SU-DHL-6 (cell line): Measurements from ENCODE around the gene CYTH1.

ENCODE experiments used
- H2AFZ ChIP-seq: fragments of 200-600 bp; sonication (generic); 2 replicates; pipeline ENCODE4 v1.6.1; 2014; ENCODE audit warnings: low read depth, mild to moderate bottlenecking, moderate library complexity, mixed read lengths, antibody characterized with exemption, low read length; ENCODE audit not compliant: severe bottlenecking
- H3F3A ChIP-seq: fragments of 200-600 bp; shearing (Covaris generic); 2 replicates; pipeline ENCODE4 v1.6.0; 2016; ENCODE audit warnings: antibody characterized with exemption, mild to moderate bottlenecking; ENCODE audit not compliant: insufficient read depth
- H3K27ac ChIP-seq: fragments of 200-600 bp; sonication (generic); 2 replicates; pipeline ENCODE4 v1.5.1; 2016; ENCODE audit warnings: low read depth, mild to moderate bottlenecking, low read length, moderate library complexity, mixed read lengths
- H3K27me3 ChIP-seq: fragments of 200-600 bp; sonication (generic), shearing (Covaris generic); 2 replicates; pipeline ENCODE4 v1.6.0; 2014; ENCODE audit warnings: mild to moderate bottlenecking, low read length
- H3K36me3 ChIP-seq: fragments of 200-600 bp; sonication (generic); 2 replicates; pipeline ENCODE4 v1.6.1; 2014; ENCODE audit warnings: mild to moderate bottlenecking, low read length, mixed read lengths
- H3K4me2 ChIP-seq: fragments of 300-600, 200-600 bp; shearing (Covaris generic), sonication (generic); 2 replicates; pipeline ENCODE4 v1.6.0; 2014; ENCODE audit warnings: low read length, low read depth, mild to moderate bottlenecking; ENCODE audit not compliant: poor library complexity, severe bottlenecking
- H3K4me3 ChIP-seq: fragments of 200-600 bp; sonication (generic); 2 replicates; pipeline ENCODE4 v1.5.1; 2014; ENCODE audit warnings: antibody characterized with exemption, low read length, mild to moderate bottlenecking, mixed read lengths; ENCODE audit not compliant: insufficient read depth, poor library complexity, severe bottlenecking
- H3K79me2 ChIP-seq: fragments of 200-600 bp; sonication (generic); 2 replicates; pipeline ENCODE4 v1.6.1; 2014; ENCODE audit warnings: mild to moderate bottlenecking, low read length, moderate library complexity; ENCODE audit not compliant: insufficient read depth
- H3K9ac ChIP-seq: fragments of 200-600 bp; sonication (generic); 2 replicates; pipeline ENCODE4 v1.7.0; 2014; ENCODE audit warnings: mild to moderate bottlenecking, low read length
- H3K9me2 ChIP-seq: fragments of 200-600 bp; sonication (generic); replicated peaks from 2 replicates; pipeline ENCODE4 v1.6.1; 2014; ENCODE audit warnings: low read length; ENCODE audit not compliant: insufficient read depth
- H3K9me3 ChIP-seq: fragments of 200-600 bp; sonication (generic); 2 replicates; pipeline ENCODE4 v1.6.1; 2014; ENCODE audit warnings: low read length, mixed read lengths; ENCODE audit not compliant: insufficient read depth
- H4K20me1 ChIP-seq: fragments of 200-600 bp; sonication (generic); 2 replicates; pipeline ENCODE4 v1.6.1; 2014; ENCODE audit warnings: low read depth, mild to moderate bottlenecking, antibody characterized with exemption, low read length, moderate library complexity, mixed read lengths
- EZH2phosphoT487 ChIP-seq: fragments of 200-600 bp; sonication (generic), shearing (Covaris generic); conservative IDR thresholded peaks from 2 replicates; pipeline ENCODE4 v1.6.1; 2018; ENCODE audit warnings: mild to moderate bottlenecking, antibody characterized with exemption, low read length, moderate library complexity, mixed read lengths
- TF ChIP-seq, protein P1 (sequence below): fragments of 200-600 bp; sonication (generic); IDR thresholded peaks from one replicate; pipeline ENCODE4 v1.5.1; 2017; ENCODE audit warnings: antibody characterized with exemption, mild to moderate bottlenecking, low read length, moderate library complexity; ENCODE audit not compliant: insufficient read depth, poor library complexity, severe bottlenecking

CYTH1 gene

DNA sequence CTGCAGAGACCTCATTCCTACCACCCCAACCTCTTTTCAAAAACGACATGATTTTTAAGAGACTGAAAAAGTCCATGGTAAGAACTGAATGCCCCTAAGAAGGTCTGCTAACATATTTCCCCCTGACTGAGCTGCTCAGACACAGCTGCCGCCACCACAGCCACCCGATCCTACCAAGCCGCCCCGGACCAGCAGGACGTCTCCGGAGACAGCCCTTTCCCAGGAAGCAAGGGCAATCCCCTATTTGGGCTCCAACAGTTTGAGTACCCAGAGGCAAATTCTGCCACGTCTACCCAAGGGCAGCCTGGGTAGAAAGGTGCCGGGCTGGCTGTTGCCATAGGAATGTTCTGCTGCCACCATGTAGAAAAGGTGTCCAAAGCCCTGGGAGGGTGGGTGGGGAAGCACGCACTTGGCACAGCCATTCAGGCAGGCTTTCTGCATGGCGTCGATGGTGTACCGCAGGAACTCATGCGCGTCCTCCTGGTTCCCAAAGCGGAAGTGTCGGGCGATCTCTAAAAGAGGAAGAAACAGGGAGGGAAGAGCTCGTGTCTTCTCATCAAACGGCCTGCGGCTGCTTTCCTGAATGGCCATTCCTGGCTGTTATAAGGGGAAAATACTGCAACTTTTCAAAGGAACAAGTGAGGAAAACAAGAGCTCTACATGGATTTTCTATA, 44.9 kb upstream of the CYTH1 start:
- peaks cover 27% of the 10 kb centered on the region; the same call in 1 of the 2 replicates for H3K79me2 ChIP-seq
- no peak overlapping the region for H3K9ac ChIP-seq

DNA sequence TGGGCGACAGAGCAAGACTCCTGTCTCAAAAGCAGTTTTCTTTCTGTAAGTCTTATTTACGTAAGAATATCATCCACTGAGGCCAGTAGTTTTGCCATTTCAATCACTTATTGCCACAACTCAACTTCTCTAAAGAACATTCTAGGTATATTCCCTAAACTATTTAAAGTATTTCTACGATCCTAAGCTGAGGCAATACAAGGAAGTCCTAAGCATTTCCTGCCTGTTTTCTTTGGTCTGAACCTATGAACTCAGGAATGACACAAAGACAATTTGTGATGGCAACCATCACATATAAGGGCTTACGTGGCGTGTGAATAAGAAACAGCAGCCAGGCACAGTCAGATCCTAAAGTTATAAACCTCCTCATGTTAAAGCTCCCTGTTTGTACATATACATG, 44.3 kb upstream of the CYTH1 start:
- Histone ChIP-seq H3K9me2 (no peaks in the 10 kb centered on the region), H4K20me1 (no peaks in the 10 kb centered on the region), H3K79me2 (peaks cover 22% of the 10 kb centered on the region; the same call in 1 of the 2 replicates), H3F3A (no peaks in the 10 kb centered on the region), H3K27me3 (no peaks in the 10 kb centered on the region), H3K36me3 (peaks cover 15% of the 10 kb centered on the region; the same call in 1 of the 2 replicates), H3K4me2 (no peak overlapping the region), H2AFZ (no peak overlapping the region), H3K9me3 (no peaks in the 10 kb centered on the region), H3K4me3 (no peak overlapping the region), H3K27ac (no peak overlapping the region), H3K9ac (no peak overlapping the region)
- TF ChIP-seq, protein P1, sequence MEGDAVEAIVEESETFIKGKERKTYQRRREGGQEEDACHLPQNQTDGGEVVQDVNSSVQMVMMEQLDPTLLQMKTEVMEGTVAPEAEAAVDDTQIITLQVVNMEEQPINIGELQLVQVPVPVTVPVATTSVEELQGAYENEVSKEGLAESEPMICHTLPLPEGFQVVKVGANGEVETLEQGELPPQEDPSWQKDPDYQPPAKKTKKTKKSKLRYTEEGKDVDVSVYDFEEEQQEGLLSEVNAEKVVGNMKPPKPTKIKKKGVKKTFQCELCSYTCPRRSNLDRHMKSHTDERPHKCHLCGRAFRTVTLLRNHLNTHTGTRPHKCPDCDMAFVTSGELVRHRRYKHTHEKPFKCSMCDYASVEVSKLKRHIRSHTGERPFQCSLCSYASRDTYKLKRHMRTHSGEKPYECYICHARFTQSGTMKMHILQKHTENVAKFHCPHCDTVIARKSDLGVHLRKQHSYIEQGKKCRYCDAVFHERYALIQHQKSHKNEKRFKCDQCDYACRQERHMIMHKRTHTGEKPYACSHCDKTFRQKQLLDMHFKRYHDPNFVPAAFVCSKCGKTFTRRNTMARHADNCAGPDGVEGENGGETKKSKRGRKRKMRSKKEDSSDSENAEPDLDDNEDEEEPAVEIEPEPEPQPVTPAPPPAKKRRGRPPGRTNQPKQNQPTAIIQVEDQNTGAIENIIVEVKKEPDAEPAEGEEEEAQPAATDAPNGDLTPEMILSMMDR: no peak
- no peak for TF ChIP-seq EZH2phosphoT487

More for the DNA sequence above, 44.9 kb upstream of the CYTH1 start:
- no peak overlapping the region for H2AFZ ChIP-seq
- H3K9me2 ChIP-seq: no peaks in the 10 kb centered on the region
- H4K20me1 ChIP-seq: no peaks in the 10 kb centered on the region
- H3K27me3 ChIP-seq: no peaks in the 10 kb centered on the region
- H3K4me3 ChIP-seq: no peak overlapping the region
- H3K9me3 ChIP-seq: no peaks in the 10 kb centered on the region
- TF ChIP-seq, protein P1: no peak
- TF ChIP-seq EZH2phosphoT487: no peak
- peaks cover 16% of the 10 kb centered on the region; the same call in 1 of the 2 replicates for H3K36me3 ChIP-seq
- H3K4me2 ChIP-seq: no peak overlapping the region
- H3F3A ChIP-seq: no peaks in the 10 kb centered on the region
- H3K27ac ChIP-seq: no peak overlapping the region

DNA sequence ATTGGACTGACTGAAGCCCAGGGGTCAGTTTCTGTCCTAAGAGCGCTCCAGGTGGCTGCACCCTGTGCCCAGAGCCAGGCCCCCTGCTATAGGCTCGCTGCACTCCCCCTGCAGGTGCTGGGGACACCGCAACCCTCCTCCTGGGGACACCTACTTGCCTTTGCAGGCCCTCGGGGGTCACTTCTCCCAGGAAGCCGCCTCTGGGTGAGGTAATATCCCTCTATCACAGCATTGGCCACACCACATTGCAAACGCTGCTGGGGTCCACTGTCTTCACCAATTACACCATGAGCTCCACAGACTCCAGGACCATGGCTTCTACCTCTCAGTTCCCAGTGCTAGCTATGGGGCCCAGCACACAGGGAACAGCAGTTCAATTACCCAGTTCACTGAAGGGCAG, 43.6 kb upstream of the CYTH1 start:
- H3F3A ChIP-seq: no peaks in the 10 kb centered on the region
- no peak overlapping the region for H3K9ac ChIP-seq
- H3K9me2 ChIP-seq: no peaks in the 10 kb centered on the region
- no peak overlapping the region for H3K4me3 ChIP-seq
- peaks cover 14% of the 10 kb centered on the region; the same call in 1 of the 2 replicates for H3K36me3 ChIP-seq
- H2AFZ ChIP-seq: no peak overlapping the region
- no peaks in the 10 kb centered on the region for H4K20me1 ChIP-seq
- H3K4me2 ChIP-seq: no peak overlapping the region
- no peaks in the 10 kb centered on the region for H3K9me3 ChIP-seq
- peaks cover 17% of the 10 kb centered on the region; the same call in 1 of the 2 replicates for H3K79me2 ChIP-seq
- TF ChIP-seq EZH2phosphoT487: no peak
- TF ChIP-seq, protein P1: no peak
- H3K27me3 ChIP-seq: no peaks in the 10 kb centered on the region
- H3K27ac ChIP-seq: no peak overlapping the region
